Large intestine (tissue), 3 donors: Measurements from ENCODE around the gene DIP2C. TPM values are rescaled to one million over a fixed set of nuclear protein-coding genes. Genes with fewer than 3 reads are reported as not detected.
"Not testable (repeated sequence)": the region's sequence is repeated elsewhere in the genome, so short reads cannot be mapped to it uniquely, and the experiment has no call there.

Source experiments
- DNase-seq, 2 donors: peaks; one replicate each; pipeline versions ENCODE4 v3.0.0 to v3.0.0-alpha.2; 2013
- H3K27ac ChIP-seq: one replicate; pipeline ENCODE4 v1.5.1; 2013; ENCODE audit warnings: low read length
- H3K27me3 ChIP-seq: 2 replicates; pipeline ENCODE4 v1.6.1; 2013; ENCODE audit warnings: low read length; ENCODE audit not compliant: control insufficient read depth, insufficient read depth
- H3K36me3 ChIP-seq: 2 replicates; pipeline ENCODE4 v1.6.1; 2013; ENCODE audit warnings: low read length; ENCODE audit not compliant: control insufficient read depth, insufficient read depth
- H3K4me1 ChIP-seq: one replicate; pipeline ENCODE4 v1.6.1; 2013; ENCODE audit warnings: low read length; ENCODE audit not compliant: control insufficient read depth, insufficient read depth
- H3K4me3 ChIP-seq: one replicate; pipeline ENCODE4 v1.5.1; 2013; ENCODE audit warnings: low read length
- H3K9me3 ChIP-seq: one replicate; pipeline ENCODE4 v1.6.1; 2013; ENCODE audit warnings: mild to moderate bottlenecking, low read depth, low read length, moderate library complexity; ENCODE audit not compliant: control insufficient read depth
- WGBS: methylation state at CpG from one replicate; pipeline ENCODE4 v1.1.5; 2013; ENCODE audit warnings: low lambda C conversion rate; ENCODE audit not compliant: insufficient coverage; 5-methylcytosine and 5-hydroxymethylcytosine counted together
- polyA plus RNA-seq: library from polyadenylated mRNA; unstranded; fragments of 120-200 nt; gene quantifications from one replicate; pipeline ENCODE4 v1.2.1, GENCODE V29; 2013

DIP2C gene
- polyA plus RNA-seq, 1 donor: 16.5 TPM

DNA sequence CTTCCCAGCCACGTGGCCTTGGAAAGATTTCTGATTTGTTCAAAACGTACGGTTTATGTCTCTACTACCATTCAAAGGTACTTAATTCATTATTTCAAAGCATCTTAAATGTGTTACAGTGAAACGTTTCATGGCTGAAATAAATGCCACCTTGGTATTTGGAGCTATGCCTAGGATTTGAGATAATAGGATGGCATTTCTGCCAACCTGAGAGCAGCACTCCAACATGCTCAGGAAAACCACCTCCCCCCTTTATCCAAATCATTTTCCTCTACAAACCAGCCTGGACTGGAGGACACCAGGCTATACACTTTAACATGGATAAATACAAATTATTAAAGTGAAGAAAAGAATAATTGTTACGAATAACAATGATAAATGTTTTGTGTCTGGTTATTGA lies 293.4 kb downstream of the DIP2C start:
- Histone ChIP-seq H3K36me3 (peaks cover 25% of the 10 kb centered on the region), H3K27me3 (no peaks in the 10 kb centered on the region), H3K4me1 (no peaks in the 10 kb centered on the region), H3K9me3 (no peaks in the 10 kb centered on the region), H3K4me3 (no peak overlapping the region), H3K27ac (no peak overlapping the region)
- 100% methylated on average over 1 of the region's 5 CpGs for WGBS
- DNase-seq: no peak

DNA sequence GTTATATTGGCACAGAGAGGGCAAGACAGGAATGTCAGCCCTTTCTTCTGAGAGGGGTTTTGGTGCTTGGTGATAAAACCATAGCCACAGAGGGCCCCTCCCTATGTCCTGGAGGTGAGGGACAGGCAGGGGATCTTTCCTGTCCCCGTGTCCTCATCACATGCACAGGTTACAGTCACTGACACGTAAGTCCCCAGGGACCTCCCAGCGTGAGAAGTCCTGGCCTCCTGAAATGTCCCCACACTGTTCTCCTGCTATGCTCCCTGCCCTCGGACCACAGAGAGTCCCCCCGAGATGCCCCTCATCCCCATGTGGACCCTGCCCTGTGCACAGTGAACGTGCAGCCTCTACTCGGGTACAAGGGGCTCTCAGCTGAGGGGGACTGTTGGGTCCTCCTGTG lies 293.8 kb downstream of the DIP2C start:
- Histone ChIP-seq H3K27ac (no peak overlapping the region), H3K4me3 (no peak overlapping the region), H3K27me3 (no peaks in the 10 kb centered on the region), H3K4me1 (no peaks in the 10 kb centered on the region), H3K9me3 (no peaks in the 10 kb centered on the region), H3K36me3 (peaks cover 28% of the 10 kb centered on the region)
- DNase-seq: no peak
- no CpG with 5 or more reads among the region's 7 CpGs for WGBS

DNA sequence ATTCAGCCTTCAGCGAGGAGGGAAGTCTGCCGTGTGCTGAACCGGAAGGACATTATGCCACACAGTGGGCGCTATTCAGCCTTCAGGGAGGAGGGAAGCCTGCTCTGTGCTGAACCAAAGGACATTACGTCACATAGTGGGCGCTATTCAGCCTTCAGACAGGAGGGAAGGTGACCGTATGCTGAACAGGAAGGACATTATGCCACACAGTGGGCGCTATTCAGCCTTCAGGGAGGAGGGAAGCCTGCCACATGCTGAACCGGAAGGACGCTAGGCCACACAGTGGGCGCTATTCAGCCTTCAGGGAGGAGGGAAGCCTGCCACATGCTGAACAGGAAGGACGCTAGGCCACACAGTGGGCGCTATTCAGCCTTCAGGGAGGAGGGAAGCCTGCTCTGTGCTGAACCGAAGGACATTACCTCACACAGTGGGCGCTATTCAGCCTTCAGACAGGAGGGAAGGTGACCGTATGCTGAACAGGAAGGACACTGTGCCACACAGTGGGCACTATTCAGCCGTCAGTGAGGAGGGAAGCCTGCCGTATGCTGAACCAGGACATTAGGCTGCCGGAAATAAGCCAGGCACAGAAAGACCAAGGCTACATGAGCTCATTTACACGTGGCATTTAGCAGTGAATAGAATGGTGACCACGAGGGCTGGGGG lies 294.9 kb downstream of the DIP2C start:
- no CpG with 5 or more reads among the region's 21 CpGs for WGBS
- H3K27ac ChIP-seq: not testable (repeated sequence)

DNA sequence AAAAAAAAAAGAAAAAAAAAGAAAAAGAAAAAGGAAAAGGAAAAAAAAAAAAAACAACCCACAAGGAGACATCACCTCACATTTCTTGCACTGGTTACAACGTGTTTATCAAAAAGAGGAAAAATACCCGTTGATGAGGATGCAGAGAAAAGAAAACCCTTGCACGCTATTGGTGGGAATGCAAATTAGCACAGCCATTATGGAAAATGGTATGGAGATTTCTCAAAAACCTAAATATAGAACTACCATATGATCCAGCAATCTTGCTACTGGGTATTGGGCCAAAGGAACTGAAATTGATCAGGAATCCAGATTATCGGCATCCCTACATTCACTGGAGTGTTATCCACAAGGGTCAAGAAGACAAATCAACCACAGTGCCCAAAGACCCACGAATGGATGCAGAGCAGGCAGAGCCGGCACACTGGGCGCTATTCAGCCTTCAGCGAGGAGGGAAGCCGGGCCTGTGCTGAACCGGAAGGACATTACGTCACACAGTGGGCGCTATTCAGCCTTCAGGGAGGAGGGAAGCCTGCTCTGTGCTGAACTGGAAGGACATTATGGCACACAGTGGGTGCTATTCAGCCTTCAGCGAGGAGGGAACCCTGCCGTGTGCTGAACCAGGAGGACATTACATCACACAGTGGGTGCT lies 295.6 kb downstream of the DIP2C start:
- DNase-seq: no peak
- H3K36me3 ChIP-seq: peaks cover 35% of the 10 kb centered on the region
- no peak overlapping the region for H3K4me3 ChIP-seq
- H3K9me3 ChIP-seq: no peaks in the 10 kb centered on the region
- no peaks in the 10 kb centered on the region for H3K27me3 ChIP-seq
- WGBS: no CpG with 5 or more reads among the region's 14 CpGs
- H3K4me1 ChIP-seq: no peaks in the 10 kb centered on the region
- H3K27ac ChIP-seq: no peak overlapping the region

More for the DNA sequence above, 294.9 kb downstream of the DIP2C start:
- H3K27me3 ChIP-seq, H3K4me3 ChIP-seq, H3K4me1 ChIP-seq, DNase-seq, H3K9me3 ChIP-seq: not testable (repeated sequence)
- H3K36me3 ChIP-seq: peaks cover 32% of the 10 kb centered on the region

DNA sequence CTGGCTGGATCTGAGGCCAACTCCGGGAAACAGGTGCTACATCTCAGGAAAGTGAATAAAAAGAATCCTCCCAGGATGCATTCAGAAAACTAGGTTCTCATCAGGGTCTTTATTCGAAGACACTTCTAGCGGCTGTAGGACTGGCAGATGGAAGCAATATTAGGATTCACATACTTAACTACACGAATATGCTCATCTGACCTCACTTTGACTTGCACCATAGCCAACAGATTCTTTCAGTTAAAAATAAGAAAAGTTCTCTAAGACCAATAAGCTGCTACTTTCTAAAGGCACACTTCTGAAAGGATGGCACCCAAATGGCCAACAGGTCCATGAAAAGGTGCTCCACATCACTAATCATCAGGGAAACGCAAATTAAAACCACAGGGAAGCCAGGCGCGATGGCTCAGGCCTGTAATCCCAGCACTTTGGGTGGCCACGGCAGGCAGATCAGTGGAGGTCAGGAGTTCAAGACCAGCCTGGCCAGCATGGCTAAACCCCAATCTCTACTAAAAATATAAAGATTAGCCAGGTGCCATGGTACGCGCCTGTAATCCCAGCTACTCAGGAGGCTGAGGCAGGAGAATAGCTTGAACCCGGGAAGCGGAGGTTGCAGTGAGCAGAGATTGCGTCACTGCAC lies 296.2 kb downstream of the DIP2C start:
- DNase-seq: no peak
- whole genome bisulfite sequencing: 89% methylated on average over 3 of the region's 13 CpGs
- no peaks in the 10 kb centered on the region for H3K27me3 ChIP-seq
- no peaks in the 10 kb centered on the region for H3K9me3 ChIP-seq
- no peak overlapping the region for H3K4me3 ChIP-seq
- H3K27ac ChIP-seq: no peak overlapping the region
- peaks cover 3% of the 10 kb centered on the region for H3K4me1 ChIP-seq
- H3K36me3 ChIP-seq: peaks cover 33% of the 10 kb centered on the region

DNA sequence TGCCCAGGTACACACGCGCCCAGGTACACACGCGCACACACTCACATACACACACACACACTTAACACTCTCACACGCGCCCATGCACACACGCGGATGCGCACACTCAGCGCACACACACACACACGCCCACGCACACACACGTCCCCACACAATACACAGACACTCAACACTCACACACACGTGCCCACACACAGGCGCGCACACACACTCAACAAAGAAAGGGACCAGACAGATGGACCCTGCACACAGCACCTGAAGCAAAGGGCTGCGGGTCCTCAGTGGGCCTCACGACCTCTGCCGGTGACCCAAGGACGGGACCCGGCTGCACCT lies 296.8 kb downstream of the DIP2C start:
- no peak overlapping the region for H3K27ac ChIP-seq
- WGBS: no CpG with 5 or more reads among the region's 21 CpGs
- DNase-seq: no peak
- H3K27me3 ChIP-seq: no peaks in the 10 kb centered on the region
- H3K9me3 ChIP-seq: no peaks in the 10 kb centered on the region
- H3K4me1 ChIP-seq: peaks cover 3% of the 10 kb centered on the region
- H3K36me3 ChIP-seq: peaks cover 36% of the 10 kb centered on the region
- no peak overlapping the region for H3K4me3 ChIP-seq

DNA sequence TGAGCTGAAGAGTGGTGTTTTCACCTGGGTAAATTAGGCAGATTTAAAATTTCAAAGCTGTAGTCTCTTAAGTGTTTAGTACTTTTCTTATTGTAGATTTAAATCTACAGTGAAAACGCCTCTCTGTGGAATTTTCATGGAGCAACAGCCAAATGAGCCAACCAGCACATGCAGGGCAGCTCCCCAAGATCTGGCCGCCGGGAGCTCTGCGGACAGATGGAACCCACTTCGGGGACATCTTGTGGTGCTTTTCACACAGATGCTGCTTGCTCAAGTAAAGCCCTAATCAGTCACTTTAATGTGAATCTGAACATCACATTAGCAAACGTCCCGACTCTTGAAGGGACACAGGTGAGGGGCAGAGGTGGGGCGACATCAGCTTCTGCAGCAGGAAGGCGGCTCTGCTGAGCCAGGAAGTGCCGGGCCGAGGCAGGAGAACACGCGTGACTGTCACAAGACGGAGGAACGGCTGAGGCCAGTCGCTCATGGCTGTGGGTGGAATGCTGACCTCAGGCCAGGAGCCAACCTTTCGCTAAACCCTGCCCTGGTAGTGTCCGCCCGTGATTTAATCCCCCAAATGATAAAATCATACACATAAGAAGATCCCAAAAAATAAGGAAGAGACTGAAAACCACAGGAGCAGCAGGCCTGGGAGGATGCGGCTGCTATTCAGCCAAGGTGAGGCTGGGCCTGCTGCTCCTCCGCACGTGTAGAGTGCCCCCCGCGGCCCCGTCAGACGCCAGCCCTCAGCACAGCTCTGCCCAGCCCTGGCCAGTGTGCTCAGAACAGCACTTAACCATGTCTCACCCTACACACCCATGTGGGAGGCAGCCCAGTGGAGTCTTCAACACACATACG lies 297.4 kb downstream of the DIP2C start:
- H3K9me3 ChIP-seq: no peaks in the 10 kb centered on the region
- peaks cover 3% of the 10 kb centered on the region for H3K4me1 ChIP-seq
- H3K36me3 ChIP-seq: peaks cover 39% of the 10 kb centered on the region
- no CpG with 5 or more reads among the region's 27 CpGs for WGBS
- no peaks in the 10 kb centered on the region for H3K27me3 ChIP-seq
- H3K27ac ChIP-seq: no peak overlapping the region
- no peak for DNase-seq
- no peak overlapping the region for H3K4me3 ChIP-seq

DNA sequence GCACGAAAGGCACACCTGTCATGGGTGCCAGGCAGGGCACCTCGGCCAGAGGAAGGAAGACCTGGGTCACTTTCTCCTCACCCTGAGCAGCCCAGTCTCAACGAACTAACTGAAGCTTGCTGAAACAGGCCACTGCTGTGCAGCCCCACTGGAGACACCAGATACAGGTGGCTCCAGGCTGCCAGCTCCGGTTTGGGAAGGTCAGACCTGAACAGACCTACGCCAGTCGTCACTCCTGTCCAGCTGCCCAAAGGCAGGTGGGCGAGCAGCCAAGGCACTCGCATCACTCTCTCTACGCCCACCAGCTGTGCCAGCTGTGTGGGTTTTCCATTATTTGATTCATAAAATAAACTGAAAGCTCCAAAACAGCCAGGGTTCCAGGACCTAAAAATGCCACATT lies 298.2 kb downstream of the DIP2C start:
- Histone ChIP-seq H3K9me3 (no peaks in the 10 kb centered on the region), H3K4me3 (no peak overlapping the region), H3K27ac (no peak overlapping the region), H3K36me3 (peaks cover 46% of the 10 kb centered on the region), H3K27me3 (no peaks in the 10 kb centered on the region), H3K4me1 (peaks cover 3% of the 10 kb centered on the region)
- no CpG with 5 or more reads among the region's 9 CpGs for WGBS
- no peak for DNase-seq

DNA sequence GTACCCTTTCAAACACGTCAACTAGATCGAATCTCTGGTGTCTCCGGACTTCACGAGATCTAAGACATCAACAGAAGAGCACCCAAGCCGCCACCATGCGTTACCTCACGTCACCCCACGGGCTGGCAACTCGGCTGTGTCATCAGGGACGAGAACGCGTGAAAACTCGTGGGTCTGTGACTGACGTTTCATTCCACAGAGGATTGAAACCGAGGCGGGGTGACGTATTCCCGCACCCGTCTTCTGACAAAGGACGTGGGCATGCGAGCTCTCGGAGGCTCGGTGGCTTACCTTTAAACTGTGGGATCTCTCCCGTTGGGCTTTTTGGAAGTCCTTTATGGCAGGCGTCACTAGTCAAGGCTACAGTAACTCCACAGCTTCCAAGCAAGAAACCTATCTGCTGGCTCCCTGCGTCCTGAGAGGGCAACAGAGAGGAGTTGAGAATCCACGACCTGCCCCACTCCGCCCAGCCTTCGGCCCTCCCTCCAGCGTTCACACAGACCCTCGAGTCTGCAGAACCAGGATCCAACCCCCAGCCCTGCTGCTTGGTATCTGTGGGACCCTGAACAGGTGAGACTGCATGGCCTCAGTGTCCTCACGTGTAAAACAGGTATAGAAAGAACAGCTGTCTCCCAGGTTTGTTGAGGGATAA lies 298.9 kb downstream of the DIP2C start:
- Histone ChIP-seq H3K9me3 (no peaks in the 10 kb centered on the region), H3K36me3 (peaks cover 54% of the 10 kb centered on the region), H3K4me1 (peaks cover 3% of the 10 kb centered on the region), H3K27me3 (no peaks in the 10 kb centered on the region), H3K4me3 (no peak overlapping the region), H3K27ac (no peak overlapping the region)
- DNase-seq: no peak
- WGBS: 86% methylated on average over 2 of the region's 32 CpGs
